DMS153 treated with DMSO at 0.1 percent for 48 hours (cell line): ENCODE data around the gene BOLL.
"Not testable (repeated sequence)": the region's sequence is repeated elsewhere in the genome, so short reads cannot be mapped to it uniquely, and the experiment has no call there.

Experiments
- DNase-seq: peaks from one replicate; lab custom pipeline; 2025; ENCODE audit not compliant: unreplicated experiment; lab: John Stamatoyannopoulos, UW

BOLL gene, protein sequence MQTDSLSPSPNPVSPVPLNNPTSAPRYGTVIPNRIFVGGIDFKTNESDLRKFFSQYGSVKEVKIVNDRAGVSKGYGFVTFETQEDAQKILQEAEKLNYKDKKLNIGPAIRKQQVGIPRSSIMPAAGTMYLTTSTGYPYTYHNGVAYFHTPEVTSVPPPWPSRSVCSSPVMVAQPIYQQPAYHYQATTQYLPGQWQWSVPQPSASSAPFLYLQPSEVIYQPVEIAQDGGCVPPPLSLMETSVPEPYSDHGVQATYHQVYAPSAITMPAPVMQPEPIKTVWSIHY

DNA sequence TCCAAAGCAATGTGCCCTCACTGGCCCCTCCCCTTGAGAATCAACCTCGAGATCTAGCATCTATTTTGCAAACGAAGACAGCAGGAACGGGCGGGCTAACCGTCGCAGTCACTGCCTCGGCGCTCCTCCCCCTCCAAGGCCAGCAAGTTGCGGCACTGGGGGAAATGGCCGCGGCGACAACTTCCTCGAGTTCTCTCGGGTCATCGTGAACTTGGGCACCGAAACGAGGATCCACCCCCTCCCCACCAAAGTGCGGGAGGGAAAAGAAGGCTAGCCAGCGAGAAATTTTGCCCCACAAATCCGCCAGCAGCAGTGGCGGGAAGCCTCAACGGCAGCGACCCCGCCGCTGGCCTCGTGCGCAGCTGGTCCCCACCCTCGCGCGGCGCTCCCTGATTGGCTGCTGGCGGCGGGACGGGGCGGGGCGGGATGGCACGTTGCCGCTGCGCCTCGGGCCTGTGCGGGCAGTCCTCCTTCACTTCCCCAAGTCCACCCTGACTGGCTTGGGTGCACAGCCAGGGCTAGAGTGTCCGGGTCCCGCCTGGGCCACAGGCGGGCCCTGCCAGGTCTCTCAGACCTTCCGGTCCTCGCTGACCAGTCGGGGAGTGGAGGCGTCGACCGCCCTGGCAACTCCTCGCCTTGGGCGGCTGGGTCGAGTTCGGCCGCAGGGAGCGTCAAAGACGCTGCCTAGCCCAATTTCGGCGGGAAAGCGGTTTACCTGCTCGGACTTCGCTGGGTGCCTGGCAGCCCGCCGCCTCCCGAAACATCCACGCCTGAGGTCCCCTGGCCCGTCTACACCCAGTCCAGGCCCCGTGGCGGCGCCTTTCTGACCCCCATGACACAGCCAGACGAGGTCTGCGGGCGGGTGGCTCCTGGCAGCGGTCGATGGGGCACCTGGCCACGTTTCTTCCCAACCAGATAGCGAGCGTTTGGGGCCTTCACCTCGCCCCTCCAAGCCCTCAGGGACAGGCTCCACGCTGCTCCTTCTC, at the start of gene BOLL:
Gene BOLL (minus strand): TSS at position 364 of the 986 bp plus-strand sequence. CDS start 3,469 bp downstream, outside the sequence.
- no peak for DNase-seq

DNA sequence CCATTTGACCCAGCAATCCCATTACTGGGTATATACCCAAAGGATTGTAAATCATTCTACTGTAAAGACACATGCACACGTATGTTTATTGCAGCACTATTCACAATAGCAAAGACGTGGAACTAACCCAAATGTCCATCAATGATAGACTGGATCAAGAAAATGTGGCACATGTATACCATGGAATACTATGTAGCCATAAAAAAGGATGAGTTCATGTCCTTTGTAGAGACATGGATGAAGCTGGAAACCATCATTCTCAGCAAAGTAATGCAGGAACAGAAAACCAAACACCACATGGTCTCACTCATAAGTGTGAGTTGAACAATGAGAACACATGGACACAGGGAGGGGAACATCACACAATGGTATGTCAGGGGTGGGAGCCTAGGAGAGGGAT, 49.7 kb upstream of the BOLL start:
- DNase-seq = not testable (repeated sequence)

DNA sequence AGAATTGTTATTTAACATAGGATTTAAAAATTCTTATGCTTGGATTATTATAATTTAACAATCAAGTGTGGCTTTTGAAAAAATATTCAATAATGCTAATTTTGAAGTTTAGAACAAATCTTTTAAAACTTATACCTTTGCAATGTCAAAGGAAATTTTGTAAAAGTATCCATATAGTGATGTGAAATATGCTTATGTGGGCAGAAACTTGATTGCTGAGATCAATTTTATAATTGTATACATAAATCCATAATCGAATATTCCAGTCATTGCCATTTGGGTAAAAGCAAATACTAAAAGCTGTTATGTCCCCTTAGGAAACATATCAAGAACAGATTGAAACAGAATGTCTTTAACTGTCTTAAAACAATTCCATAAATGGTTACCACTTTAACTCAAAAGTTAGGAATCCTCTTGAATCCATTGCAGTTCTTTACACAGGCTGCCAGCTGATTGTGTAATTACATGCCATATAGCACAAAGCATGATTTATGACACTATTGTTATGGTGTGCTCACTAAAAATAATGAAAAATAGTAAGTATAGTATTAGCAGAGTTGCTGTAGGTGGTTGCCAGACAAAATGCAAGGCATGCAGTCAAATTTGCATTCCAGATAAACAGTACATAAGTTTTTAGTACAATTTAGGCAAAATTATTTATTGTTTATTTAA, 43.5 kb upstream of the BOLL start:
- DNase-seq = no peak

DNA sequence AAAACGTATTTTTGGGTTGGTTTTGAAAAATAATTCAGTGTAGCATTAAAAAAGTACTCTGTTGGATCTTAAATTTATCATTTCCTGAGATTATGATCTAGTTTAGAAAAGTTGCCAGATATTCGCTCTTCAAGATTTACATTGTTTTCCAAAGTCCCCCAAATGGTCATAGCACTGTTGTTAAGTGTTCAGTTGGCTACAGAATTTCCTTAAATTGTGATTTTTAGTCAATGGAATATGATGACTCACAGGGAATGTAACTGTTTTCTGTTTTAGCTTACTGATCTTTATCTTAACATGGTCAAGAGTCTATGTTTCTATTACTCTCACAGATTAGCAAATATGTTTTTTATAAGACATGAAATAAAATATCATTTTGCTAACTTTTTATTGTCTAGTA, 42.5 kb upstream of the BOLL start:
- DNase-seq = no peak

DNA sequence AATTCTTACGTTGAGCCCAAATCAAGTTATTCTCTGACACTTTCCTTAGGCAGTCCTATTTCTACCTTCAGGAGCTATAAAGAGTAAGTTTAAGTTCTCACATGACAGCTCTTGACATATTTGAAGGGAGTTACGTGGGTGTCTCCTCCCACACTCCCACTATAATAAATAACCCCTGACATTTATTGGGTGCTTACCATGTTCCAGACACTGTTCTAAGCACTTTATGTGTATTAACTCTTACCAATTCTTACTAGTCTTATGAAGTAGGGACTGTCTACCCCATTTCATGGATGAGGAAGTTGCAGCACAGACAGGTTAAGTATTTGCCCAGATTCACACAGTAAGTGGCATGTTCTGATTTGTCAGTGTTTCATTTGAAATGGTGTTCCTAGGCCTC, 37.2 kb upstream of the BOLL start:
- DNase-seq = no peak

DNA sequence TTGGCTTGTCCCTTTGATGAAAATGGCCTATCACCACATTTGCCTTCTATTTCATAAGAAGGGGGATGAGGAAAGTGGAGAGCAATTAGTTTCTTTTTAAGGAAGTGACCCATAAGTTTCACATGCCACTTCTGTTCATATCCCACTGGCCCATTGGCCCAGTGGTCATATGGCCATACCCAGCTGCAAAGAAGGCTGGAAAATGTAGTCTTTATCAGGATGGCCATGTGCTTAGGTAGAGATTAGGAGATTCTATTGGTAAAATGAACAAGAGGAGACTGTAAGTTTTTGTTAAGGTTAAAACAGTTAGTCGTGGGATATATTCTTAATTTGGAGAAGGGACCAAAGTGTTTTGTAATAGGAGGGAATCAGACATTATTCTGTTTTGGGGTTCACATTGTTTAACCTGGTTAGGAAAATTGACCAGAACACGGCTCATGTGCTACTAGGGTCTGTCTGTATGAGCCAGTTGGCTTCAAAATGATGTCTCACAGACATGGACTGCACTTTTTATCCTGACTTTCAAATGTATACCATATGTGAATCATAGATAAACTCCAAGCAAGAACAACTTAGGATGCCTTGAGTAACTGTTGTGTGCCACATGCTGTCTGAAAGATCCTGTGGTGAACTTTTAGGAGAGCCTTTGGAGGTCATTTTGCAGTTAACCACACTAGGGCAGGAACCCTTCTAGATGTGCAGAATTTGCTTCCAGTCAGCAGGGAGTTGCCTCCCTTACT, 36.6 kb upstream of the BOLL start:
- DNase-seq = no peak

DNA sequence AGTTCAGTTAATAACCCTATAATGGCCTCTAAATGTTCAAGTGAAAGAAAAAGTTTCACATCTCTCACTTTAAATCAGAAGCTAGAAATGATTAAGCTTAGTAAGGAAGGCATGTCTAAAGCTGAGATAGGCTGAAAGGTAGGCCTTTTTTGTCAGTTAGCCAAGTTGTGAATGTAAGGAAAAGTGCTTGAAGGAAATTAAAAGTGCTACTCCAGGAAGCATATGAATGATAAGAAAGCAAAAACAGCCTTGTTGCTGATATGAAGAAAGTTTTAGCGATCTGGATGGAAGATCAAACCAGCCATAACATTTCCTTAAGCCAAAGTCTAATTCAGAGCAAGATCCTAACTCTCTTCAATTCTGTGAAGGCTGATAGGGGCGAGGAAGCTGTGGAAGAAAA, 29.4 kb upstream of the BOLL start:
- no peak for DNase-seq

DNA sequence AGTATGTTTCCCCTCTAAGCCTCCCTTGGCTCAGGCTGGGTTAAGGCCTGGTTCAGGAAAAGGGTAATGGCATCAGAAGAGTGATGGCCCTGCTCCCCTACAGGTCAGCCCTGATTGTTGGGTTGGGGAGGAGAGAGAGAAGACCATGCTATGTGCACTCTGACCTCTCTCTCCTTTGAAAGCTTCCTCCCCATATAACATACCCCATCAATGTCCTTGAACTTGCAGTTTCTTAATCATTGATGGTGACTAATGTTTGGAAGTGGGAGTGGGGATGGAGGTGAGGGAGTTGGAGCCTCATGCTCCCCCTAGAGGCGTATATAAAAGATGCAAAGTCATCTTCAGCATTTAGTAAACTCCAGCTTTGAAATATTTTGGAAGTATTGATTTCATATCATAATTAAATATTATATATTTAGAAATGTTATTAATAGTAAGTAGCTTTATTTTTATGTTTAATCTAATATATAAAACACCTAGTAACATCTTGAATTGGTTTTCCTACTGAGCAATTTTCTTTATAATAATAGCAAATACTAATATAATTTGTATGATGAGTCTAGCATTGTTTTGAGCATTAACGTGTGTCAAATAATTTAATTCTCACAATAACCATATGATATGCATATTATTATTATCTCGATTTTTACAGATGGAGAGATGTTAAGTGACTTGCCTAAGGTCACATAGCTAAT, 28.1 kb upstream of the BOLL start:
- DNase-seq = no peak

DNA sequence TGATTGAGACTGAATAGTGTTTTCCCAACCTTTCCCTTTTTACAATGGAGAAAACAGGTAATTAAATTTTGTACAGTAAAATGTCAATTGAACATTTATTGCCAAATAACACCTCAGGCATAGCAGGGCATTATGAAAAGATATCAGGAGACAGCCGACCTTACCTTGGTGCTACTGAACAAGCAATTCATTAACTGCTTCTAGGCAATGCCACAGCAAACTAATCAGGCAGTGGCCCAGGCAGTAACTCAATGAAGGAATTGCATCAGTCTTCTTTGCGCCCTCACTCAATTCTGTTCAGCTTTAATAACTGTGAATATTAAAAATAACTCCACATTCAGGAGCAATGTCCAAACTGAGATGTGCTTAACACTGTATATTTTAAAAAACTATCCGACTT, 25.4 kb upstream of the BOLL start:
- DNase-seq = no peak

DNA sequence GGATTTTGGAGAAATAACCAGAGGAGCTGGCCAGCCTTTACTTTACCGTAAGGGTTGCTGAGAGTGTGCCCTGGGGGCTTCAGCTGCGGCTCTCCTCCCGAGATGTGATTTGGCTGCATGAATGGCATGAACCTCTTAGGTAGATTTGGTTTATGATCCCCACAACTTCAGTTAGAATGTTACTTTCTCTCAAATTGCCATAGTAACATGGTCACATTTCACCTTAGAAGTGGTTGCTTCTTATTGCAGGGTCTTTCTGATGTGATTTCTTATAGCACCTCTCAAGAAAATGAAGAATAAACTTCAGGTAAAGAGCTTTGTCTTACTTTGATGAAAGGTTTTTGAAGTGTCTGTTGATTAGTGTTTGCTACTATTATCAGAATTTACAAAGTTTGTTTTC, 24.9 kb upstream of the BOLL start:
- no peak for DNase-seq

DNA sequence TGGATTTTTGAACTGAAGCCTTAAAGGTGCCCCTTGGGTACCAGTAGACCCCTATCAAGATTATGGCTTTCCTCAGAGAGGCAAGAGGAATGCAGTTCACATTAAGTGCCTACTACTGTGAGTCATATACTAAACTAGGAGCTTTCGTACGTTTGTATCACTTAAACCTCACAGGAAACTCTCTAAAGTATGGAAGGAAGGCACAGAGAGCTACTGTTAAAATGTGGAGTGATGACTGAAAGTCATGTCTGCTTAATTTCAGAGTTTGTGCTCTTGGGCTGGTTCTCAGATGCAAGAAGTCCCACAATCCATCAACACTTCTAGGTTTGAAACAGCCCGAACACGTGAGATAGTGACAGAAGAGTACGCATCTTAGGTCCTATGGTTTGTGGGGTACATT, 23.9 kb upstream of the BOLL start:
- no peak for DNase-seq

DNA sequence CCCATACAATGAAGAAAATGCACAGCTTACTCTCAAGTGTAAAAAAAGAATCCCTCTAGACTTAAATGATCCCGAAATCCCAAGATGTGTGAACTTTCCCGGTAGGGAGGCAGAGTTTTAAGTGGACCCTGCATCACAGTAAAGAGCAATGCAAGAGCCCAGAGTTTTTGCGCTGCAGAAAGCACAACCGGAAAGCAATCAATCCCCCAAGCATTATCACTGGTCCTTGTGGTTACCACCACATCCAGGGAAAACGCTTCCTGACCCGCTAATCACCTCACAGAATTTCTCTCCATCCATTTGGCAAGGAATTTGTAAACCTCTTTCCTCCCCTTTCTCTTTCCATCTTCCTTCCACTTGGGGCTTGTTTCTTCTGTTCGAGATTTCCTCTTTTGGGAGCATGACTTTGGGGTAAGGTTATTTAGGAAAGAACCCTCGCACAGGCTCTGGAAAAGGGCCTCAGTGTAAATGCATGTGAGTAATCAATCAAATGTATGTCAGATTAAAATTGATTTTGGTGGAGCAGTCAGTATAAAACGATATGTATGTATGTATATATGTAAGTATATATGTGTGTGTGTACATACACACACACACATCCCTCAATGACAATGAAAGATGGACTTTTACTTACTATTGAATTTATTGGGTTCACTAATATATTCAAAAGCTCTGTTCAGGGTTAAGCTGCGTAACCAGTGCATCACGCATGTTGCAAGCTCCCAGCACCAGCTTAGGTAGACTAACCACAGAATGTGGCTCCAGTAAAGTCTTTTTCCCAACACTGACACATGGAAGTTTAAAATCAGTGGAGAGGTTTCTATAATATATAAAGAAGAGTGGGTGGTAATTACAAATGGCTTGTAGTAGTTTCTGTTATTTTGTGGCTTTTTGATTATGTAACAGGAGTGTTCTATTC, 20.9 kb upstream of the BOLL start:
- no peak for DNase-seq

DNA sequence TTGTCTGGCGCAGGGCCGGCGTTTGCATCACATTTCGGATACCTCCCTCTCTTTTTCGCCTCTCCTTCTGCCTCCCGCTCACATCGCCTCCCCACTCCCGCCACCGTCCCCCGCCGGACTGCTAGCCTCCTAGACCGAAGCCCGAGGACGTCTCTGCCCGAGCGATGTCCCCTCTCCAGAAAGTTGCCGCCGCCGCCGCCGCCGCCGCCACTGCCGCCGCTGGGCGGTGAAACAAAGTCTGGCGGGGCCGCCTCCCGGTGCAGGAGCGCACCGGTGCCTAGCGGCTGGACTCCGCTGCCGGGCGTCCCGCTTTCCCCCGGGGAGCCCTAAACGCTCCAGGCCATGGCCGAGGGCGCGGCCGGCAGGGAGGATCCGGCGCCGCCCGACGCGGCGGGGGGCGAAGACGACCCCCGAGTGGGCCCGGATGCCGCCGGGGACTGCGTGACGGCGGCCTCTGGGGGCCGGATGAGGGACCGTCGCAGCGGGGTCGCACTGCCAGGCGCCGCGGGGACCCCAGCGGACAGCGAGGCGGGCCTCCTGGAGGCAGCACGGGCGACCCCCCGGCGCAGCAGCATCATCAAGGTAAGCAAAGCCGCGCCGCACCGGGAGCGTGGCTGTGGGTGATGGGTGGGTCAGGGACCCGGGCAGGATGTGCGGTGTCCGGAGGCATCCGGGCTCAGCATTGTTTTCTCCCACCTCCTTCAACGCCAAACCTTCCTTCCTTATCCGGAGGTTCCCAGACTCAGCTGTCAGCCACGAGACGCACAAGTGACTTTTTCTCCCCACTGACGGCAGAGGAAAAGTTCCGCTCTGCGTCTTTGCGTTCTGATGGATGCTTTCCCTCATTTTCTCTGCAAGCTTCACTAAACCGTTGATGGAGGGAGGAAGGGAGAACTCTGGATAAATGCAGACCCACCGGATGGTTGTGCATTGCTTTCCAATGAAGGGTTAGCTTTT, 19.9 kb upstream of the BOLL start:
- no peak for DNase-seq

DNA sequence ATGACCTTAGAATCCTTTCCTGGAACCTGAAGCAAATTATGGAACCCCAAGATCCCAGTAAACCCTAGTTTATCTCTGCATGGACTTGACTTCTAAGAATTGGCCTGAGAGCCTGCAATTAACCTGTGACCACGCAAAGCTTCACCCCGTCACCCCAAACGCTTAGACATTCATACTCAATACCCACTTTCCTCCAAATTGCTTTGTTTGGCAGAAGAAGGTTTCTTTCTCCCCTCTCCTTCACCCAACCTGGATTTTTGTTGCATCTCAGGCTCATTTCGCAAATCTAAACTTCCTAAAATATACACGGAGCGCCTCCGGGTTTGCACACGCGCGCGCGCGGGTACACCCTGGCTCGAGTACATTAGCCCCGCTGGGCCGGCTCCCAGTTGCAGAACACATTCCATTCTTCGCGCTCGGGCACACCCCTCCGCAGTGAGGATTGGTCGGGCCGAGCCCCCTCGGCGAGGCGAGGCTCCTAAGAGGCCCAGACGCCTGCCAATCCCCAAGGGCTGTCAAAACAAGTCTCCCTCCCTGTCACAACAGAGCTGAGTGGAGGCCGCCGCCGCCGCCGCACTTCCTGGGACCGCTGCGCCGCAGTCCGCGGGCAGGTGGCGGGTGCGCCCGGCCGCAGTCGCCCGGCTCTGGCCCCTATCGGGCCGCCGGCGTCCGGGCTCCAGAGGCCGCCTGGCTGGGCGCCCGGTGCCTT, 19.1 kb upstream of the BOLL start, which contains the start of gene PLCL1:
Gene PLCL1 (plus strand): TSS at position 545 of the 709 bp plus-strand sequence.
- peak; percentile 76 for DNase-seq

DNA sequence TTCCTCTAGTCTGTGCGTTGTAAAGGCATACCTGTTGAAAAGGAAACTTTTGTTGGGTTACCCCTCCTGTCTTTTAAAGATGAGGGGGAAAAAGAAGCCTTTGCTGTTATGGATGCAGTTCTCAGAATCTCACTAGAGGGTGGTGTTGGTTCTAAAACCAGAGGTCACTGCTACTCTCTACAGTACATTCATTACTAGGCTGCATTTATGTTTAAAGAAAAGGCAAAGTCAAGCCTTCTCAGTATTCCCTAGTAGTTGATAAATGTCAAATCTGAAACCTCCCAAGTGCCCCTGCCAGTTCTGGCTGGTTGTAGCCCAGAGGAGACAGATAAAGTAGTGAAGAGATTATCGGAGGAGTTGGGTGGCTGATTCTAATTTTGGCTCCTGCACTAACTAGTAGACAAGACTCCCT, 17.9 kb upstream of the BOLL start:
- DNase-seq = peak; percentile 40

DNA sequence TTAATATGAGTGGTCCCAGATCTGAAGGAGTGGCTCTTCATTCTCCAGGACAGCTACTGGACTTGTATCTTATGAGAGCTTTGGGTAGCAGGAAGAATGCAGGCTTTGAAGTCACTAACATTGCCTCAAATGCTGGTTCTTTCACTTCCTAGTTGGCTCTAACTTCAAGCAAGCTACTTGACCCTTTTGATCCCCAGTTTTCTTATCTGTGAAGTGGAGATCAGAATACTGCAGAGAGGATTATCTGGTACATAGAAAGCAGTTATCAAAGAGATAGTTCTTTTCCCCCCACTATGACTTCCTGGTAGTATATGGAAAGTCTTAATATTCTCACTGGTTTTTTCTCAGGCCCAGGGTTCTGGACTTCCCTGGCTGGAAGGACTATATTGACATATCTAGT, 15.9 kb upstream of the BOLL start:
- no peak for DNase-seq

DNA sequence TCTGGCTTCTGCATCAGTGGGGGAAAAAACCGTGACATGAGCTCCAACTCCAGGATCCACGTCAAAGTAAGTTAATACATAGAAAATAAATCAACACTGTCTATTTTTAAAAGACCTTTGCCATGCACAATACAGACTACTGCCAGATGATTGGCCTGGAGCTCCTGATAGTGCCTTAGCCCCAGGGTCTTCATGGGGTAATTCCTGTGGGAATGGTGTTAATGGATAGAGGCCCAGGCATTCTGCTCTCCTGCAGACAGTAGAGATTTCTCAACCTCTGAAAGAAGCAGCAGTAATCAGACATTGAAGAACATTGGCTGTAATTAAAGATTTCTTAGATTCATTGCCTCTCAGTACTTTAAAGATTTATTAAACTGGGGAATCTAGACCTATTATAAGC, 15.0 kb upstream of the BOLL start:
- no peak for DNase-seq
